Fibroblast of gingiva (primary cell): ENCODE data around the gene USHBP1.
A peak's percentile ranks its signal among the peaks of the same experiment; 100 is the strongest.

Experiments used
- DNase-seq: peaks from one replicate; pipeline ENCODE4 v3.0.0-alpha.2; 2011; ENCODE audit warnings: low read depth

USHBP1 gene

GRCh38 chr19:17263712-17264640 lies 569 bp downstream of the USHBP1 start:
- DNase-seq, result no peak

- no peak for DNase-seq
Observed at GRCh38 chr19:17262557-17262956, 2.0 kb downstream of the USHBP1 start.

GRCh38 chr19:17260842-17261325 lies 3.7 kb downstream of the USHBP1 start:
- DNase-seq, result peak; percentile 46

- no peak for DNase-seq
Observed at GRCh38 chr19:17259934-17260333, 4.6 kb downstream of the USHBP1 start.

- DNase-seq, result no peak
Observed at GRCh38 chr19:17259118-17259780, 5.3 kb downstream of the USHBP1 start.

GRCh38 chr19:17256130-17256529 lies 8.4 kb downstream of the USHBP1 start:
- no peak for DNase-seq

GRCh38 chr19:17255150-17255621 lies 9.4 kb downstream of the USHBP1 start:
- DNase-seq, result no peak

GRCh38 chr19:17254636-17255035 lies 9.9 kb downstream of the USHBP1 start:
- DNase-seq, result no peak

GRCh38 chr19:17249887-17250548 lies 14.5 kb downstream of the USHBP1 start:
- DNase-seq, result no peak

- no peak for DNase-seq
Observed at GRCh38 chr19:17248011-17248776, 16.4 kb downstream of the USHBP1 start.

GRCh38 chr19:17246681-17247425 lies 17.7 kb downstream of the USHBP1 start:
- peak; percentile 20 for DNase-seq

- DNase-seq, result no peak
Observed at GRCh38 chr19:17245535-17245984, 19.0 kb downstream of the USHBP1 start, which contains the start of gene NR2F6. Gene NR2F6, minus strand, starts transcription at chr19:17245919. Its CDS starts 699 bp downstream, at chr19:17245220.

- no peak for DNase-seq
Observed at GRCh38 chr19:17244618-17245534, 19.7 kb downstream of the USHBP1 start.

- peak; percentile 59 for DNase-seq
Observed at GRCh38 chr19:17243830-17244617, 20.5 kb downstream of the USHBP1 start.

- no peak for DNase-seq
Observed at GRCh38 chr19:17243211-17243829, 21.2 kb downstream of the USHBP1 start.

- DNase-seq, result no peak
Observed at GRCh38 chr19:17242431-17243208, 21.9 kb downstream of the USHBP1 start.

- no peak for DNase-seq
Observed at GRCh38 chr19:17240826-17241399, 23.6 kb downstream of the USHBP1 start.
